Smooth muscle cell (in vitro differentiated cells): ENCODE measurements around the gene SIPA1. TPM values are rescaled to one million over a fixed set of nuclear protein-coding genes. Genes with fewer than 3 reads are reported as not detected.
"Not testable (repeated sequence)": the region's sequence is repeated elsewhere in the genome, so short reads cannot be mapped to it uniquely, and the experiment has no call there.

ENCODE experiments used
- DNase-seq: peaks from one replicate; lab custom pipeline; 2025; ENCODE audit not compliant: unreplicated experiment; lab: John Stamatoyannopoulos, UW
- H2AFZ ChIP-seq: fragments of 200-600 bp; sonication (generic); 2 replicates; pipeline ENCODE4 v1.6.0; 2016; ENCODE audit warnings: antibody characterized with exemption, low read depth, mild to moderate bottlenecking
- H3F3A ChIP-seq: fragments of 200-600 bp; sonication (generic); 2 replicates; pipeline ENCODE4 v1.6.0; 2017; ENCODE audit warnings: antibody characterized with exemption, low read depth
- H3K27ac ChIP-seq: fragments of 200-600 bp; sonication (generic); 2 replicates; pipeline ENCODE4 v1.5.1; 2016; ENCODE audit warnings: low read depth, mild to moderate bottlenecking
- H3K27me3 ChIP-seq: fragments of 200-600 bp; sonication (generic); 2 replicates; pipeline ENCODE4 v1.6.1; 2016; ENCODE audit warnings: low read depth, mild to moderate bottlenecking
- H3K36me3 ChIP-seq: fragments of 200-600 bp; sonication (generic); 2 replicates; pipeline ENCODE4 v1.5.1; 2016; ENCODE audit warnings: low read depth
- H3K4me1 ChIP-seq: fragments of 200-600 bp; sonication (generic); 2 replicates; pipeline ENCODE4 v1.5.1; 2016; ENCODE audit warnings: low read depth
- H3K4me2 ChIP-seq: fragments of 200-600 bp; sonication (generic); 2 replicates; pipeline ENCODE4 v1.6.0; 2016; ENCODE audit warnings: mild to moderate bottlenecking
- H3K4me3 ChIP-seq: fragments of 200-600 bp; sonication (generic); 2 replicates; pipeline ENCODE4 v1.5.1; 2016; ENCODE audit warnings: mild to moderate bottlenecking
- H3K79me2 ChIP-seq: fragments of 200-600 bp; sonication (generic); 2 replicates; pipeline ENCODE4 v1.6.0; 2016; ENCODE audit warnings: low read depth, mild to moderate bottlenecking
- H3K9ac ChIP-seq: fragments of 200-600 bp; sonication (generic); 2 replicates; pipeline ENCODE4 v1.6.0; 2016; ENCODE audit warnings: low read depth
- H3K9me3 ChIP-seq: fragments of 200-600 bp; sonication (generic); replicated peaks from 2 replicates; pipeline ENCODE4 v1.5.1; 2016; ENCODE audit warnings: low read depth
- H4K20me1 ChIP-seq: fragments of 200-600 bp; sonication (generic); 2 replicates; pipeline ENCODE4 v1.6.0; 2016; ENCODE audit warnings: low read depth
- CTCF ChIP-seq: fragments of 200-600 bp; sonication (generic); IDR thresholded peaks from 2 replicates; pipeline ENCODE4 v1.5.1; 2017; ENCODE audit warnings: borderline replicate concordance, mild to moderate bottlenecking, antibody characterized with exemption; ENCODE audit not compliant: insufficient read depth, poor library complexity, severe bottlenecking
- WGBS: methylation state at CpG from one replicate; pipeline ENCODE4 v1.1.7; 2016; ENCODE audit warnings: low lambda C conversion rate; 5-methylcytosine and 5-hydroxymethylcytosine counted together
- polyA plus RNA-seq: library from polyadenylated mRNA; unstranded; fragments of >200 nt; fragmentation: Nextera tagmentation; extraction: Ambion mirVana; gene quantifications from 2 replicates; pipeline ENCODE4 v1.2.1, GENCODE V29; 2016
- total RNA-seq: library from RNA; depleted of rRNA; stranded (reverse); fragments of >200 nt; gene quantifications from 2 replicates; pipeline ENCODE4 v1.2.3, GENCODE V29; 2014

Gene SIPA1
- total and polyA plus RNA-seq, 2 experiments from 2014 or later = 9.8 to 67.6 TPM

- DNase-seq = no peak
- peaks cover 7% of the 10 kb centered on the region for H3F3A ChIP-seq
- H3K9me3 ChIP-seq = no peaks in the 10 kb centered on the region
- no peak overlapping the region for H3K9ac ChIP-seq
- TF ChIP-seq CTCF = no peak
- H3K27me3 ChIP-seq = no peaks in the 10 kb centered on the region
- H3K4me2 ChIP-seq = no peak overlapping the region
- peaks cover 16% of the 10 kb centered on the region for H3K4me1 ChIP-seq
- H2AFZ ChIP-seq = no peak overlapping the region
- no peak overlapping the region for H3K27ac ChIP-seq
- peaks cover 4% of the 10 kb centered on the region for H3K36me3 ChIP-seq
- 98% methylated on average over 9 of the region's 9 CpGs for WGBS
- peaks cover 17% of the 10 kb centered on the region for H4K20me1 ChIP-seq
- H3K4me3 ChIP-seq = no peak overlapping the region
- peaks cover 29% of the 10 kb centered on the region for H3K79me2 ChIP-seq
Observed at GRCh38 chr11:65660038-65660437, 22.1 kb downstream of the SIPA1 start.

- H3K4me3 ChIP-seq, H2AFZ ChIP-seq, H3K9me3 ChIP-seq, H3K27me3 ChIP-seq, DNase-seq, H3K36me3 ChIP-seq, H3K9ac ChIP-seq, H3F3A ChIP-seq: not testable (repeated sequence)
- peak overlapping the region; percentile 13 for H3K27ac ChIP-seq
- peak overlapping the region; percentile 100 for H3K4me2 ChIP-seq
- WGBS = 98% methylated on average over 9 of the region's 9 CpGs
- peaks cover 17% of the 10 kb centered on the region for H4K20me1 ChIP-seq
- peaks cover 16% of the 10 kb centered on the region for H3K4me1 ChIP-seq
- H3K79me2 ChIP-seq = peaks cover 29% of the 10 kb centered on the region
Observed at GRCh38 chr11:65660908-65661307, 23.0 kb downstream of the SIPA1 start.

GRCh38 chr11:65661599-65662246 lies 23.8 kb downstream of the SIPA1 start:
- Histone ChIP-seq H3K4me3 (peak overlapping the region; percentile 85), H2AFZ (no peak overlapping the region)

GRCh38 chr11:65662247-65662798 lies 24.4 kb downstream of the SIPA1 start:
- H3K4me3 ChIP-seq = peak overlapping the region; percentile 85
- H3K4me2 ChIP-seq = peak overlapping the region; percentile 100
- peaks cover 16% of the 10 kb centered on the region for H3K4me1 ChIP-seq
- DNase-seq = no peak
- peak overlapping the region; percentile 100 for H3K27ac ChIP-seq
- TF ChIP-seq CTCF = no peak
- no peaks in the 10 kb centered on the region for H3K36me3 ChIP-seq
- no peak overlapping the region for H2AFZ ChIP-seq
- H4K20me1 ChIP-seq = peaks cover 17% of the 10 kb centered on the region
- H3F3A ChIP-seq = peaks cover 7% of the 10 kb centered on the region
- H3K9me3 ChIP-seq = no peaks in the 10 kb centered on the region
- 1% methylated on average over 16 of the region's 29 CpGs for WGBS
- peak overlapping the region; percentile 98 for H3K9ac ChIP-seq
- no peaks in the 10 kb centered on the region for H3K27me3 ChIP-seq
- peaks cover 29% of the 10 kb centered on the region for H3K79me2 ChIP-seq

More at GRCh38 chr11:65661599-65662246, 23.8 kb downstream of the SIPA1 start:
- H3K9ac ChIP-seq = peak overlapping the region; percentile 98
- no peaks in the 10 kb centered on the region for H3K36me3 ChIP-seq
- H3K27me3 ChIP-seq = no peaks in the 10 kb centered on the region
- H3F3A ChIP-seq = peaks cover 7% of the 10 kb centered on the region
- H3K79me2 ChIP-seq = peaks cover 29% of the 10 kb centered on the region
- WGBS = 79% methylated on average over 25 of the region's 25 CpGs
- H4K20me1 ChIP-seq = peaks cover 17% of the 10 kb centered on the region
- peak overlapping the region; percentile 100 for H3K27ac ChIP-seq
- DNase-seq = no peak
- no peaks in the 10 kb centered on the region for H3K9me3 ChIP-seq
- no peak for TF ChIP-seq CTCF
- H3K4me1 ChIP-seq = peaks cover 16% of the 10 kb centered on the region
- peak overlapping the region; percentile 100 for H3K4me2 ChIP-seq
